Cardiac muscle cell (in vitro differentiated cells and primary cell): ENCODE measurements around the gene OOSP3. TPM values are rescaled to one million over a fixed set of nuclear protein-coding genes. Genes with fewer than 3 reads are reported as not detected.

ENCODE experiments used
- DNase-seq, 2 donors: peaks; one replicate each; pipeline versions ENCODE4 v3.0.0 to v3.0.0-alpha.2; 2010 to 2017; ENCODE audit warnings: low read depth in 1 of 2, low spot score in 1 of 2
- H3K27ac ChIP-seq: fragments of 200-600 bp; sonication (generic); 2 replicates; pipeline ENCODE4 v1.5.1; 2016
- H3K27me3 ChIP-seq: fragments of 200-600 bp; sonication (generic); 2 replicates; pipeline ENCODE4 v1.6.0; 2016; ENCODE audit warnings: control low read depth
- H3K36me3 ChIP-seq: fragments of 200-600 bp; sonication (generic); 2 replicates; pipeline ENCODE4 v1.5.1; 2016; ENCODE audit warnings: control low read depth
- H3K4me1 ChIP-seq: fragments of 200-600 bp; sonication (generic); 2 replicates; pipeline ENCODE4 v1.8.1; 2017; ENCODE audit warnings: low read depth, mild to moderate bottlenecking, mixed run types
- H3K4me3 ChIP-seq: fragments of 200-600 bp; sonication (generic); 2 replicates; pipeline ENCODE4 v1.5.1; 2016; ENCODE audit warnings: mild to moderate bottlenecking
- H3K9me3 ChIP-seq: fragments of 200-600 bp; sonication (generic); 2 replicates; pipeline ENCODE4 v1.5.1; 2017; ENCODE audit warnings: low read depth, mild to moderate bottlenecking, control low read depth
- CTCF ChIP-seq: IDR thresholded peaks from 2 replicates; pipeline ENCODE4 v1.5.1; 2012; ENCODE audit warnings: low read depth, mild to moderate bottlenecking, low read length
- polyA plus RNA-seq: library from polyadenylated mRNA; unstranded; fragments of >200 nt; fragmentation: Nextera tagmentation; extraction: Ambion mirVana; gene quantifications from 2 replicates; pipeline ENCODE4 v1.2.1, GENCODE V29; 2016
- total RNA-seq: library from RNA; depleted of rRNA; stranded (reverse); fragments of >200 nt; gene quantifications from 2 replicates; pipeline ENCODE4 v1.2.3, GENCODE V29; 2016

Gene OOSP3
- total and polyA plus RNA-seq, 2 experiments from 2014 or later, result not detected

GRCh38 chr11:59854871-59855270 is 23.7 kb upstream of the OOSP3 start:
- no peaks in the 10 kb centered on the region for H3K27me3 ChIP-seq
- no peak overlapping the region for H3K4me3 ChIP-seq
- H3K27ac ChIP-seq, result no peak overlapping the region
- TF ChIP-seq CTCF, result no peak
- H3K36me3 ChIP-seq, result no peaks in the 10 kb centered on the region
- H3K9me3 ChIP-seq, result no peaks in the 10 kb centered on the region
- no peak for DNase-seq
- no peaks in the 10 kb centered on the region for H3K4me1 ChIP-seq

GRCh38 chr11:59857439-59858434 is 20.8 kb upstream of the OOSP3 start:
- Histone ChIP-seq H3K36me3 (no peaks in the 10 kb centered on the region), H3K4me1 (no peaks in the 10 kb centered on the region), H3K27me3 (no peaks in the 10 kb centered on the region), H3K4me3 (no peak overlapping the region), H3K27ac (no peak overlapping the region), H3K9me3 (no peaks in the 10 kb centered on the region)
- TF ChIP-seq CTCF, result no peak
- no peak for DNase-seq

- TF ChIP-seq CTCF, result no peak
- DNase-seq, result no peak
- Histone ChIP-seq H3K9me3 (no peaks in the 10 kb centered on the region), H3K27me3 (no peaks in the 10 kb centered on the region), H3K4me1 (no peaks in the 10 kb centered on the region), H3K27ac (no peak overlapping the region), H3K36me3 (no peaks in the 10 kb centered on the region), H3K4me3 (no peak overlapping the region)
Observed at GRCh38 chr11:59859673-59860072, 18.9 kb upstream of the OOSP3 start.

- no peak for DNase-seq
- TF ChIP-seq CTCF, result no peak
- Histone ChIP-seq H3K9me3 (no peaks in the 10 kb centered on the region), H3K36me3 (no peaks in the 10 kb centered on the region), H3K27me3 (no peaks in the 10 kb centered on the region), H3K4me1 (no peaks in the 10 kb centered on the region), H3K27ac (no peak overlapping the region), H3K4me3 (no peak overlapping the region)
Observed at GRCh38 chr11:59862252-59862651, 16.3 kb upstream of the OOSP3 start.

GRCh38 chr11:59865031-59865430 is 13.6 kb upstream of the OOSP3 start:
- peak in 1 of 2 donors; percentile 38 for DNase-seq
- Histone ChIP-seq H3K27ac (no peak overlapping the region), H3K9me3 (no peaks in the 10 kb centered on the region)

More at GRCh38 chr11:59865031-59865430, 13.6 kb upstream of the OOSP3 start:
- no peaks in the 10 kb centered on the region for H3K4me1 ChIP-seq
- H3K27me3 ChIP-seq, result no peaks in the 10 kb centered on the region
- H3K4me3 ChIP-seq, result no peak overlapping the region
- no peaks in the 10 kb centered on the region for H3K36me3 ChIP-seq
- TF ChIP-seq CTCF, result no peak
